Measurements from ENCODE around the gene MEF2A.
"Not testable (repeated sequence)": the region's sequence is repeated elsewhere in the genome, so short reads cannot be mapped to it uniquely, and the experiment has no call there.

The MEF2A gene

GRCh38 chr15:99726333-99726732 is 160.5 kb downstream of the MEF2A start:
- Histone ChIP-seq H3K36me3 (ENCODE audit: insufficient read depth, low read length) (peaks cover 10% of the 10 kb centered on the region), H3K9me3 (replicated peaks; ENCODE audit: low read length) (no peaks in the 10 kb centered on the region), H3K9ac (ENCODE audit: low read depth, low read length) (no peak overlapping the region), H3K27me3 (ENCODE audit: control insufficient read depth, insufficient read depth, low read length) (no peaks in the 10 kb centered on the region), H3K4me3 (ENCODE audit: low read length) (no peak overlapping the region), H3K4me1 (ENCODE audit: control insufficient read depth, insufficient read depth, low read length) (peaks cover 17% of the 10 kb centered on the region), H3K4me2 (ENCODE audit: low read length) (no peak overlapping the region)

GRCh38 chr15:99727330-99727729 is 161.5 kb downstream of the MEF2A start:
- no peaks in the 10 kb centered on the region for H3K27me3 ChIP-seq (ENCODE audit: control insufficient read depth, insufficient read depth, low read length)
- H3K4me2 ChIP-seq (ENCODE audit: low read length), result no peak overlapping the region
- no peak overlapping the region for H3K9ac ChIP-seq (ENCODE audit: low read depth, low read length)
- H3K36me3 ChIP-seq (ENCODE audit: insufficient read depth, low read length), result peaks cover 10% of the 10 kb centered on the region
- H3K9me3 ChIP-seq (replicated peaks; ENCODE audit: low read length), result no peaks in the 10 kb centered on the region
- H3K4me3 ChIP-seq (ENCODE audit: low read length), result no peak overlapping the region
- peaks cover 22% of the 10 kb centered on the region for H3K4me1 ChIP-seq (ENCODE audit: control insufficient read depth, insufficient read depth, low read length)

GRCh38 chr15:99727733-99728132 is 161.9 kb downstream of the MEF2A start:
- Histone ChIP-seq H3K4me3 (ENCODE audit: low read length) (no peak overlapping the region), H3K4me2 (ENCODE audit: low read length) (no peak overlapping the region), H3K9ac (ENCODE audit: low read depth, low read length) (no peak overlapping the region), H3K36me3 (ENCODE audit: insufficient read depth, low read length) (peaks cover 10% of the 10 kb centered on the region), H3K9me3 (replicated peaks; ENCODE audit: low read length) (no peaks in the 10 kb centered on the region), H3K4me1 (ENCODE audit: control insufficient read depth, insufficient read depth, low read length) (peaks cover 23% of the 10 kb centered on the region), H3K27me3 (ENCODE audit: control insufficient read depth, insufficient read depth, low read length) (no peaks in the 10 kb centered on the region)

GRCh38 chr15:99728916-99729315 is 163.1 kb downstream of the MEF2A start:
- no peak overlapping the region for H3K4me3 ChIP-seq (ENCODE audit: low read length)

GRCh38 chr15:99729327-99729726 is 163.5 kb downstream of the MEF2A start:
- Histone ChIP-seq H3K9me3 (replicated peaks; ENCODE audit: low read length) (no peaks in the 10 kb centered on the region), H3K4me1 (ENCODE audit: control insufficient read depth, insufficient read depth, low read length) (peaks cover 23% of the 10 kb centered on the region), H3K36me3 (ENCODE audit: insufficient read depth, low read length) (peaks cover 10% of the 10 kb centered on the region), H3K9ac (ENCODE audit: low read depth, low read length) (peak overlapping the region; percentile 15), H3K27me3 (ENCODE audit: control insufficient read depth, insufficient read depth, low read length) (no peaks in the 10 kb centered on the region), H3K4me2 (ENCODE audit: low read length) (peak overlapping the region; percentile 49), H3K4me3 (ENCODE audit: low read length) (no peak overlapping the region)

More at GRCh38 chr15:99728916-99729315, 163.1 kb downstream of the MEF2A start:
- Histone ChIP-seq H3K4me1 (ENCODE audit: control insufficient read depth, insufficient read depth, low read length) (peaks cover 23% of the 10 kb centered on the region), H3K9me3 (replicated peaks; ENCODE audit: low read length) (no peaks in the 10 kb centered on the region), H3K9ac (ENCODE audit: low read depth, low read length) (peak overlapping the region; percentile 15), H3K36me3 (ENCODE audit: insufficient read depth, low read length) (peaks cover 10% of the 10 kb centered on the region), H3K4me2 (ENCODE audit: low read length) (no peak overlapping the region), H3K27me3 (ENCODE audit: control insufficient read depth, insufficient read depth, low read length) (no peaks in the 10 kb centered on the region)

GRCh38 chr15:99729920-99730319 is 164.1 kb downstream of the MEF2A start:
- H3K4me1 ChIP-seq (ENCODE audit: control insufficient read depth, insufficient read depth, low read length), result peaks cover 23% of the 10 kb centered on the region
- H3K9me3 ChIP-seq (replicated peaks; ENCODE audit: low read length), result no peaks in the 10 kb centered on the region
- H3K4me2 ChIP-seq (ENCODE audit: low read length), result peak overlapping the region; percentile 49
- peak overlapping the region; percentile 15 for H3K9ac ChIP-seq (ENCODE audit: low read depth, low read length)
- H3K4me3 ChIP-seq (ENCODE audit: low read length), result no peak overlapping the region
- H3K27me3 ChIP-seq (ENCODE audit: control insufficient read depth, insufficient read depth, low read length), result no peaks in the 10 kb centered on the region
- peaks cover 10% of the 10 kb centered on the region for H3K36me3 ChIP-seq (ENCODE audit: insufficient read depth, low read length)

- peak overlapping the region; percentile 93 for H3K4me3 ChIP-seq (ENCODE audit: low read length)
- H3K9me3 ChIP-seq (replicated peaks; ENCODE audit: low read length), result no peaks in the 10 kb centered on the region
- H3K36me3 ChIP-seq (ENCODE audit: insufficient read depth, low read length), result peaks cover 10% of the 10 kb centered on the region
- peak overlapping the region; percentile 88 for H3K9ac ChIP-seq (ENCODE audit: low read depth, low read length)
- H3K27me3 ChIP-seq (ENCODE audit: control insufficient read depth, insufficient read depth, low read length), result no peaks in the 10 kb centered on the region
- H3K4me1 ChIP-seq (ENCODE audit: control insufficient read depth, insufficient read depth, low read length), result peaks cover 23% of the 10 kb centered on the region
- H3K4me2 ChIP-seq (ENCODE audit: low read length), result peak overlapping the region; percentile 97
Measured at GRCh38 chr15:99731336-99732123, 165.7 kb downstream of the MEF2A start.

GRCh38 chr15:99732124-99732750 is 166.5 kb downstream of the MEF2A start:
- Histone ChIP-seq H3K9me3 (replicated peaks; ENCODE audit: low read length) (no peaks in the 10 kb centered on the region), H3K9ac (ENCODE audit: low read depth, low read length) (peak overlapping the region; percentile 88), H3K27me3 (ENCODE audit: control insufficient read depth, insufficient read depth, low read length) (no peaks in the 10 kb centered on the region), H3K4me3 (ENCODE audit: low read length) (peak overlapping the region; percentile 93), H3K4me1 (ENCODE audit: control insufficient read depth, insufficient read depth, low read length) (peaks cover 23% of the 10 kb centered on the region), H3K36me3 (ENCODE audit: insufficient read depth, low read length) (peaks cover 10% of the 10 kb centered on the region), H3K4me2 (ENCODE audit: low read length) (peak overlapping the region; percentile 97)

GRCh38 chr15:99732751-99733267 is 167.0 kb downstream of the MEF2A start:
- Histone ChIP-seq H3K4me1 (ENCODE audit: control insufficient read depth, insufficient read depth, low read length) (peaks cover 23% of the 10 kb centered on the region), H3K9me3 (replicated peaks; ENCODE audit: low read length) (no peaks in the 10 kb centered on the region), H3K4me3 (ENCODE audit: low read length) (peak overlapping the region; percentile 93), H3K4me2 (ENCODE audit: low read length) (peak overlapping the region; percentile 97), H3K36me3 (ENCODE audit: insufficient read depth, low read length) (peaks cover 10% of the 10 kb centered on the region), H3K27me3 (ENCODE audit: control insufficient read depth, insufficient read depth, low read length) (no peaks in the 10 kb centered on the region), H3K9ac (ENCODE audit: low read depth, low read length) (peak overlapping the region; percentile 88)

- peak within 1 kb of the TSS; percentile 88 for H3K9ac ChIP-seq (ENCODE audit: low read depth, low read length)
- no peaks in the 10 kb centered on the region for H3K27me3 ChIP-seq (ENCODE audit: control insufficient read depth, insufficient read depth, low read length)
- H3K4me2 ChIP-seq (ENCODE audit: low read length), result peak within 1 kb of the TSS; percentile 97
- peaks cover 7% of the 10 kb centered on the region for H3K36me3 ChIP-seq (ENCODE audit: insufficient read depth, low read length)
- peak within 1 kb of the TSS; percentile 93 for H3K4me3 ChIP-seq (ENCODE audit: low read length)
- no peaks in the 10 kb centered on the region for H3K9me3 ChIP-seq (replicated peaks; ENCODE audit: low read length)
- peaks cover 23% of the 10 kb centered on the region for H3K4me1 ChIP-seq (ENCODE audit: control insufficient read depth, insufficient read depth, low read length)
Measured at GRCh38 chr15:99733268-99734039, 167.7 kb downstream of the MEF2A start, which contains the start of gene LYSMD4. Gene LYSMD4 (minus strand): TSS chr15:99733437. CDS start chr15:99731999, 1,438 bp downstream.

GRCh38 chr15:99734040-99734291 is 168.2 kb downstream of the MEF2A start:
- Histone ChIP-seq H3K4me3 (ENCODE audit: low read length) (peak overlapping the region; percentile 68), H3K4me1 (ENCODE audit: control insufficient read depth, insufficient read depth, low read length) (peaks cover 20% of the 10 kb centered on the region)
- H3K27me3 ChIP-seq (ENCODE audit: control insufficient read depth, insufficient read depth, low read length); H3K36me3 ChIP-seq (ENCODE audit: insufficient read depth, low read length); H3K9me3 ChIP-seq (replicated peaks; ENCODE audit: low read length); H3K4me2 ChIP-seq (ENCODE audit: low read length); H3K9ac ChIP-seq (ENCODE audit: low read depth, low read length): not testable (repeated sequence)
